Endodermal cell (in vitro differentiated cells): ENCODE data around the gene CYB561D2. TPM values are rescaled to one million over a fixed set of nuclear protein-coding genes. Genes with fewer than 3 reads are reported as not detected.

Experiments used
- DNase-seq: peaks from one replicate; pipeline ENCODE4 v3.0.0-alpha.2; 2017
- H3K27ac ChIP-seq: 2 replicates; pipeline ENCODE4 v1.5.1; 2013; ENCODE audit warnings: mild to moderate bottlenecking, low read depth, low read length, moderate library complexity
- H3K27me3 ChIP-seq: 2 replicates; pipeline ENCODE4 v1.6.1; 2013; ENCODE audit warnings: mild to moderate bottlenecking, low read length, moderate library complexity; ENCODE audit not compliant: insufficient read depth, control insufficient read depth, poor library complexity, severe bottlenecking
- H3K36me3 ChIP-seq: 2 replicates; pipeline ENCODE4 v1.7.0; 2013; ENCODE audit warnings: mild to moderate bottlenecking, low read length, moderate library complexity; ENCODE audit not compliant: control insufficient read depth, insufficient read depth
- H3K4me1 ChIP-seq: one replicate; pipeline ENCODE4 v1.7.0; 2013; ENCODE audit warnings: low read length; ENCODE audit not compliant: control insufficient read depth, insufficient read depth
- H3K4me3 ChIP-seq: 2 replicates; pipeline ENCODE4 v1.5.1; 2013; ENCODE audit warnings: mild to moderate bottlenecking, low read length, moderate library complexity
- H3K9ac ChIP-seq: 2 replicates; pipeline ENCODE4 v1.6.1; 2013; ENCODE audit warnings: mild to moderate bottlenecking, low read length, moderate library complexity; ENCODE audit not compliant: poor library complexity, severe bottlenecking; ENCODE audit errors: extremely low read depth
- H3K9me3 ChIP-seq: 2 replicates; pipeline ENCODE4 v1.6.1; 2013; ENCODE audit warnings: mild to moderate bottlenecking, low read length, moderate library complexity; ENCODE audit not compliant: control insufficient read depth
- H3K27ac Mint-ChIP-seq: 2 replicates; pipeline ENCODE4 v1.8.0; 2020; ENCODE audit warnings: mixed read lengths
- H3K27me3 Mint-ChIP-seq: 2 replicates; pipeline ENCODE4 v1.8.0; 2021; ENCODE audit warnings: mild to moderate bottlenecking, mixed read lengths; ENCODE audit not compliant: insufficient read depth
- H3K36me3 Mint-ChIP-seq: 2 replicates; pipeline ENCODE4 v1.8.0; 2020; ENCODE audit warnings: low read depth, mixed read lengths
- H3K4me1 Mint-ChIP-seq: 2 replicates; pipeline ENCODE4 v1.8.0; 2020; ENCODE audit warnings: mixed read lengths
- H3K4me3 Mint-ChIP-seq: 2 replicates; pipeline ENCODE4 v1.8.0; 2020; ENCODE audit warnings: mild to moderate bottlenecking, moderate library complexity, mixed read lengths
- H3K9me3 Mint-ChIP-seq: 2 replicates; pipeline ENCODE4 v1.8.0; 2020; ENCODE audit warnings: mild to moderate bottlenecking, mixed read lengths
- WGBS, 2 experiments: methylation state at CpG; one replicate each; pipeline versions ENCODE4 v1.1.5 to v1.1.7; 2013; ENCODE audit warnings: missing lambda C conversion rate in 2 of 2, mixed read lengths in 1 of 2; ENCODE audit not compliant: insufficient coverage in 1 of 2, insufficient read length in 1 of 2; 5-methylcytosine and 5-hydroxymethylcytosine counted together
- total RNA-seq, 2 donors: library from RNA; stranded (reverse); fragmentation: NEBNext Ultra II Directional in 1 of 2; extraction: Animal tissue kit (Norgen Biotek cat#: 25700) in 1 of 2; gene quantifications; 2 replicates in 1 of 2; 3 replicates in 1 of 2; pipeline ENCODE4 v1.2.1, GENCODE V29; 2021
- TF ChIP-seq, protein P1 (sequence below): fragments of 200-600 bp; sonication (generic); conservative IDR thresholded peaks from 2 replicates; pipeline ENCODE4 v1.5.0; 2021; ENCODE audit warnings: antibody characterized with exemption, mild to moderate bottlenecking

Gene CYB561D2
- total RNA-seq, 2 donors from 2014 or later = 8.5 to 14.6 TPM

DNA sequence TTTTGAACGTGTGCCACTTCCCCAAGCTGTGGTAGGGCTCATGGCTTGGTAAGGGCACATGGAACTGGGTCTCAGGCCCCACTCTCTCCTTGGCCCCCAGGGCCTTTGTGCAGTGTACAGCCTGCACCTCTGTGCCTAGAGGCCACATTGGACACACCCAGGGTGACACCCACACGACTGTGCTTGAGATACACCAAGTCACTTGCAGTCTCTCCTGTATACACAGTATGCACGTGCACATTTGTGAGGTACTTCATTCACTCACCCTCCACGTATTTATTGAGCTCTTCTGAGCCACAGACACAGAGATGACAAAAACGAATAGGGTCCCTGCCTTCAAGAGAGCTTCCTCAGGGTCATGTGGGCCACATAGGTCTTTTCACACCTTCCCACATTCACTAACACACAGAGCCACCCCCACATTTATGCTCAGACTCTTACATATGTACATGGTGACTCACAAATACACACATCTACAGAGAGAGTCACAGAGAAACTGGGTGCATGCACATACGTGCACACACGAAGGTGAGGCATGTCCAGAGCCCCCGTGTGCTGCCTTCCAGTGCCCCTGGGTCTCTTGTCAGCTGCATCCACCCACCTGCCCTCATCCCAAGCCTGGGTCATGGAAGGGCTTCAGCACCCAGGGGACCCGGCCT is 18.5 kb downstream of the CYB561D2 start:
- H3K9me3 Mint-ChIP-seq = no peaks in the 10 kb centered on the region
- DNase-seq = no peak
- no peaks in the 10 kb centered on the region for H3K36me3 ChIP-seq

DNA sequence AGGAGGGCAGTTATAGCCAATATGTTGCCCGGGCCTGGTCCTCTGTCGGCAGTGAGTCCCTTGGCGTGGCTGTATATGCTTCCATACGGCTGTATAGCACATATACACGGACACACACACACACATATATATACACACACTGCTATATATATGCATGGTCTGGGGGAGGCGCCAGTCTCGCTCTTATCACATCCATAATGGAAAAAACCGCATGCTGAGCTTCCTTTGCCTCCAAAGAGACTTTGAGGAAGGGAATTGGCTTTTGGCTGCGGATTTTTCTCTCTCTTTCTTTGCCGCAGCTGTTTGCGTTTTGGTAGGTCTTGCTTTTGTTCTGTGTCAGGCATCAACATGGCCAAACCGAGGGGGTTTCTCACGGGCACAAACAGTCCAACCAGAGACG is 19.9 kb downstream of the CYB561D2 start:
- no peak for DNase-seq
- peaks cover 10% of the 10 kb centered on the region for H3K4me1 Mint-ChIP-seq
- Histone ChIP-seq H3K4me3 (no peak overlapping the region), H3K36me3 (no peaks in the 10 kb centered on the region), H3K4me1 (peaks cover 8% of the 10 kb centered on the region), H3K9ac (no peak overlapping the region), H3K9me3 (no peaks in the 10 kb centered on the region), H3K27me3 (peaks cover 8% of the 10 kb centered on the region), H3K27ac (no peak overlapping the region)
- H3K9me3 Mint-ChIP-seq = no peaks in the 10 kb centered on the region
- no peaks in the 10 kb centered on the region for H3K27me3 Mint-ChIP-seq
- no peak overlapping the region for H3K4me3 Mint-ChIP-seq
- peak overlapping the region; percentile 41 for H3K27ac Mint-ChIP-seq
- no peaks in the 10 kb centered on the region for H3K36me3 Mint-ChIP-seq
- WGBS, 2 experiments = 73 to 83% methylated on average over 11 to 14 of the region's 14 CpGs
- TF ChIP-seq, protein P1, sequence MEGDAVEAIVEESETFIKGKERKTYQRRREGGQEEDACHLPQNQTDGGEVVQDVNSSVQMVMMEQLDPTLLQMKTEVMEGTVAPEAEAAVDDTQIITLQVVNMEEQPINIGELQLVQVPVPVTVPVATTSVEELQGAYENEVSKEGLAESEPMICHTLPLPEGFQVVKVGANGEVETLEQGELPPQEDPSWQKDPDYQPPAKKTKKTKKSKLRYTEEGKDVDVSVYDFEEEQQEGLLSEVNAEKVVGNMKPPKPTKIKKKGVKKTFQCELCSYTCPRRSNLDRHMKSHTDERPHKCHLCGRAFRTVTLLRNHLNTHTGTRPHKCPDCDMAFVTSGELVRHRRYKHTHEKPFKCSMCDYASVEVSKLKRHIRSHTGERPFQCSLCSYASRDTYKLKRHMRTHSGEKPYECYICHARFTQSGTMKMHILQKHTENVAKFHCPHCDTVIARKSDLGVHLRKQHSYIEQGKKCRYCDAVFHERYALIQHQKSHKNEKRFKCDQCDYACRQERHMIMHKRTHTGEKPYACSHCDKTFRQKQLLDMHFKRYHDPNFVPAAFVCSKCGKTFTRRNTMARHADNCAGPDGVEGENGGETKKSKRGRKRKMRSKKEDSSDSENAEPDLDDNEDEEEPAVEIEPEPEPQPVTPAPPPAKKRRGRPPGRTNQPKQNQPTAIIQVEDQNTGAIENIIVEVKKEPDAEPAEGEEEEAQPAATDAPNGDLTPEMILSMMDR = peak; percentile 31

More for the DNA sequence above, 18.5 kb downstream of the CYB561D2 start:
- no peak overlapping the region for H3K9ac ChIP-seq
- Mint-ChIP-seq H3K4me3 (no peak overlapping the region), H3K36me3 (no peaks in the 10 kb centered on the region), H3K27me3 (peaks cover 2% of the 10 kb centered on the region), H3K27ac (no peak overlapping the region), H3K4me1 (peaks cover 10% of the 10 kb centered on the region)
- H3K27ac ChIP-seq = no peak overlapping the region
- 82 to 86% methylated on average over 9 of the region's 9 CpGs for WGBS, 2 experiments
- no peaks in the 10 kb centered on the region for H3K9me3 ChIP-seq
- no peak overlapping the region for H3K4me3 ChIP-seq
- H3K4me1 ChIP-seq = peaks cover 8% of the 10 kb centered on the region
- peaks cover 11% of the 10 kb centered on the region for H3K27me3 ChIP-seq
- TF ChIP-seq, protein P1 = no peak

DNA sequence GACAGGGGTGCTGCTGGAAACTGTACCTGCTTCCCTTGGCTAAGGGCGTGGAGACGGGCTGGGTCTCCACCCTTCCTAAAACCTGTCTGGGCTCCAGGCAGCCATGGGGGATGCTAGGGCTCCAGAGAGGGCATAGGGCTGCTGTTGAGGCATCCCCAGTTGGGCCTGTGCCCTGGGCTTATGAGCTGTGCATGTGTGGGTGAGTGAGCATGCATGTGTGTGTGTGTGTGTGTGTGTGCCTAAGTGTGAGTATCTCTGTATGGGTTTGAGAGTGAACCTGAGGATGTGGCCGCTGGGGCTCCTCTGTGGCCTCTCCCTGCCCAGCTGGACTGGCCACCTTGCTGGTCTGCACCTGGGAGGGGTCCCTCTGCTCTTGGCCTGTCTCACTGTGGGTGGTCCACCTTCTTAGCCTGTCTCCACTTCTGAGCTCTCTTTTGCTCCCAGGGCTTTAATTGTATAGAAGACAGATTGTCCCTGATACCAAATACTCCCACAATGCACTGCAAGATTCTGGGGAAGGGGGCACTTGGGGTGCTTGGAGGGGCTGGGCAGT is 20.5 kb downstream of the CYB561D2 start:
- Histone ChIP-seq H3K4me1 (peaks cover 8% of the 10 kb centered on the region), H3K36me3 (no peaks in the 10 kb centered on the region), H3K4me3 (no peak overlapping the region), H3K27ac (no peak overlapping the region), H3K9me3 (no peaks in the 10 kb centered on the region), H3K27me3 (peaks cover 1% of the 10 kb centered on the region), H3K9ac (no peak overlapping the region)
- Mint-ChIP-seq H3K36me3 (no peaks in the 10 kb centered on the region), H3K9me3 (no peaks in the 10 kb centered on the region), H3K27ac (no peak overlapping the region), H3K27me3 (no peaks in the 10 kb centered on the region), H3K4me3 (no peak overlapping the region), H3K4me1 (peaks cover 10% of the 10 kb centered on the region)
- WGBS, 2 experiments = 90% methylated on average over 3 of the region's 3 CpGs; no CpG with 5 or more reads in 1 of the 2 experiments
- no peak for DNase-seq
- TF ChIP-seq, protein P1 = no peak
